HG03432 (cell line): ENCODE data around the gene TRIM28.

Experiments
- ATAC-seq: cut with Tn5 transposase; IDR thresholded peaks from one replicate; pipeline ENCODE4 v1.9.1; 2021; ENCODE audit warnings: mild to moderate bottlenecking, moderate library complexity; ENCODE audit not compliant: unreplicated experiment

TRIM28 gene

DNA sequence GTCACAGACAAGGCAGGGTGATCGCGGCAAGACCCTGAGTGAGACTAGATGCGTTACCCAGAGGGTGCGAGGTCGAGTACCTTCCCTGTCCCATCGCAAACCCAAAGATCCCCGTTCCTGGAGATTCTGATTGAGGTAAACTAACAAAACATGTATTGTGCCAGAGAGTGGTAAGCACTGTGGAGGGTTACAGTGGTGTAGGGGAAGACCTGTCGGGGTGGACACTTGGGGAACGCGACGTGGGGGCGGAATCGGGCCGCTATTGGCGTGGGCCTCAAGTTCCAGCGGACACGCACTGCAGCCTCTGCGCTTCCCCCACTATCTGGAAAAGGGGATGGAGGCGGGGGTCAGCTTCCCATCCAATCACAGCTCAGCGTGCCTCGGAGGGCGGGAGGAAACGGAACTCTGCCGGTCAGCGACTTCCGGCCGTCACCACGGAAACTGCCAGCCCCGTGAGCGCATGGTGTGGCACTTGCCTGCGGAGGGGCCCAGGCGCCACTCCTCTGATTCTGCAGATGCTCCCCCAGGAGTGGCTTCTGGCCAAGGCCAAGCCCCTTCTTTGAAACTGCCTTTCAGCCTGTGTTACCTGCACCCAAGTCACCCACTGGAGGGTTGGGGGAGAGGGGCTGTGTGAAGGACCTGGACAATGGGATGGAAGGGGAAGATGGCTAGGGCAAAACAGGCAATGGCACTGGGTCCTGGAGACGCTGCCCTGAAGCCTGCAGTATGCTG lies 15.6 kb downstream of the TRIM28 start:
- ATAC-seq: peak; percentile 18

DNA sequence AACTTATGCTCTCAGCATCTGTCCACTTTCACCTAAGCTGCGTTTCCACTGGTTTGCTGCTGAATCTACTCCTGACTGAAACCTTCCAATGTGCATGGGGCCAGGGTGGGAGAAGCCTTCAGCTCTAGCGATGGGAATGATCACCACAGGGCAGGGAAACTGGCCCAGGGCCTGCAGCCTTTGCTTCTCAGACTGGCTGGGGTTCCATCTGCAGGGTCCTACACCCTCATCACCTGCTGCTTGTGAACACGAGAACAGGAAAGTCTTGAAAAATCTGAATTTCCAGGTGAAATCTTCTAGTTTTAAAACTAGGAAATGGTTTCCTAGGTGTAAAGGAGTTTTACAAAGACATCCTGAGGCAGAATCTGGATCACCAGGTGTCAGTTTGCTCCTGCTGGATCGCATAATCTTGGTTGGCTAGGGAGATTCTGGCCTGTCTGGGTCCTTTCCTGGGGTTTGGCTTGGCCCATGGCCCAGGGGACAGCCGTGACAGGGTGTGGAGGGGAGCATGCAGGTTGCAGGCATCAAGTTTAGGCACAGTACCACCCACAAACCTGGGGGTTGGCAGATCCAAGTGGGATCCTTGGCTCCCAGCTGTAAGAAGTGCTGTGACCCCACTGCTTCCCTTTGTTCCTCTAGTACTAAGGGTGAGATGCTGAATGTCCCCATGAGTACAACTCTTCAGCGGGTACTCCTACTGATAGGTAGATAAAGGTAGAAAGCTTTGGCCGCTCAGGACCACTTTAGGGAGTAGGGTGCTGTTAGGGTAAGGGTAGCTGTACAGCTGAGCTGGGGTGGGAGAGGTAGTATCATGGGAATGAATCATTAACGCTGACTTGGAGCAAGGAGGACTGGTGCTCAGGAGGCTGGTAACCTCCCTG lies 16.4 kb downstream of the TRIM28 start:
- ATAC-seq: no peak

GRCh38 chr19:58560921-58561320 lies 17.1 kb downstream of the TRIM28 start:
- ATAC-seq: no peak

DNA sequence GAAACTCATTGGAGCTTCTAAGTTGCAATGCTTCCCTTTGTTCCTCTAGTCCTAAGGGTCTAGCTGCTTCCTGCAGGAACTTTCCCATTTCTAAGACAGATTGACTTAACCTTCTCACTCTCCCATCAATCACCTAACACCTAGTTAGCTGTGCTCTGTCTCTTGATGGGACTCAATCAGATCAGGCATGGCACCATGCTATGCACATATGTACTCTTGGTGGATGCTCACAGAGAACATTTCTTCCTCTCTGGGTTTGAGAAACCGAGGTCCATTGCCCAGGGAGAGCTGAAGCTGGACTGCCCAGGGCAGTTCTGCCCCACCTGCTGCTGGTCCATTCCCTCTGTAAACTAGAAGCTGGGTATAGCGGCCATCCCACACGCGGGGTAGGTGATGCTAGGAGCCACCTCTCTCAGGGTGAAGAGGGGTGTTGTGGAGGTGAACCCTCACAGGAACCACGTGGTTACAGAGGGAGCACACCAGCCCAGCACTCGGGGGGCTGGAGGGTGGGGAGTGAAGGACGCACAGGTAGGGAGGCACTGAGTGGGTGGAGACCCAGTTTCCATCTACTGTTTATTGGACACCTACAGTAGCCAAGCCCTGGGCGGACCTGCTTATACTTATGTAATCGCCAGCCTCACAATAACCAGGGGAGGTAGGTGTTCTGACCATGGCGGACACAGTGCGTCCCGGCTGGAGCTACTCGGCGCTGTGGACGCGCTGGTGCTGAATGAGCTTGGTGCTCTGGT lies 17.7 kb downstream of the TRIM28 start:
- no peak for ATAC-seq

GRCh38 chr19:58562122-58563033 lies 18.5 kb downstream of the TRIM28 start:
- no peak for ATAC-seq

GRCh38 chr19:58563034-58563573 lies 19.2 kb downstream of the TRIM28 start:
- ATAC-seq: no peak

GRCh38 chr19:58563823-58564222 lies 20.0 kb downstream of the TRIM28 start:
- no peak for ATAC-seq

DNA sequence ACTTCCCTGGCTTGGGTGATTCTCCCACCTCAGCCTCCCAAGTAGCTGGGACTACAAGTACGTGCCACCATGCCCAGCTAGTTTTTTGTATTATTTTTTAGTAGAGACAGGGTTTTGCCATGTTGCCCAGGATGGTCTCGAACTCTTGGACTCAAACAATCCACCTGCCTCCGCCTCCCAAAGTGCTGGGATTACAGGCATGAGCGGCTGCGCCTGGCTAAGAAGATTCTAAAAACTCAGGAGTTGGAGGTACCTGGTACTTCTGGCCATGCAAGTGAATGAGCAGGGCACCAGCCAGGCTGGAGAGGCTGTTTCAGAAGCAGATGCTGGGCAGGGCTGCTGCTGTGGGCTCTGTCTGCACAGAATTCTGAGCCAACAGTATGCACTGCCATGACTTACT lies 23.1 kb downstream of the TRIM28 start:
- ATAC-seq: no peak

- no peak for ATAC-seq
Observed at GRCh38 chr19:58568453-58569130, 24.7 kb downstream of the TRIM28 start.

DNA sequence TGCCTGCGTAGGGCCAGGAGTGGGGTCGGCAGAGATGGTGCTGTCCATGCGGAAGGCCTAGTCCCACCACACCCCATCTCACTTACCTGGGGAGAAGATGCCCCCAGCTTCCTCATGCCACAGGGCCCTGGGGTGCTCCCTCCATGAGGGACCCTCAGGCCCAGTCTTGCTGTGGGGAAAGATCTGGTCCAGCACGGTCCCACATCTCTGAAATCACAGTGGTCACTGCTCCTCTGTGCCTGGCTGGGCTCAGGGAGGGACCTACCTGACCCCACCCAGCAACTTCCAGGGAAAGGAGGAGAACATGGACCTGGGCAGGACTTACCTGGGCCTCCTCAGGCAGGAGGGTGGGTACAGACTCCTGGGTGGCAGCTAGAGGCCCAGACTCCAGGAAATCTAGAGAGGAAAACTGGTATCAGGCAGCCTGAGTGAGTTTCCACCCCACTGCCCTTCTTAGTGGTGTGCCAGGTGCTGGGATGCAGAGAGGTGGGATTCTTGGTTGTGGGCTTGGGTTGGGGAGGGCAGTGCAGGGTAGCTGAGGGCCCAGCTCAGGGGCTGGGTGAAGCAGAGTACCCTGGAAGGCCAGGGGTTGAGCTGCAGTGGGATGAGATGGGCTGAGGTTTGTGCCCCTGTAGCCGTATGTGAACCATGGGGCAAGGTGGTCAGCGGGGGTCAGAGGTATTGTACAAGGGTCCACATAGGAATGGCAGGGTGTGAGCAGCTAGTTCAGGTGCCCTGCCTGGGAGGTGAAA lies 25.5 kb downstream of the TRIM28 start:
- ATAC-seq: no peak

DNA sequence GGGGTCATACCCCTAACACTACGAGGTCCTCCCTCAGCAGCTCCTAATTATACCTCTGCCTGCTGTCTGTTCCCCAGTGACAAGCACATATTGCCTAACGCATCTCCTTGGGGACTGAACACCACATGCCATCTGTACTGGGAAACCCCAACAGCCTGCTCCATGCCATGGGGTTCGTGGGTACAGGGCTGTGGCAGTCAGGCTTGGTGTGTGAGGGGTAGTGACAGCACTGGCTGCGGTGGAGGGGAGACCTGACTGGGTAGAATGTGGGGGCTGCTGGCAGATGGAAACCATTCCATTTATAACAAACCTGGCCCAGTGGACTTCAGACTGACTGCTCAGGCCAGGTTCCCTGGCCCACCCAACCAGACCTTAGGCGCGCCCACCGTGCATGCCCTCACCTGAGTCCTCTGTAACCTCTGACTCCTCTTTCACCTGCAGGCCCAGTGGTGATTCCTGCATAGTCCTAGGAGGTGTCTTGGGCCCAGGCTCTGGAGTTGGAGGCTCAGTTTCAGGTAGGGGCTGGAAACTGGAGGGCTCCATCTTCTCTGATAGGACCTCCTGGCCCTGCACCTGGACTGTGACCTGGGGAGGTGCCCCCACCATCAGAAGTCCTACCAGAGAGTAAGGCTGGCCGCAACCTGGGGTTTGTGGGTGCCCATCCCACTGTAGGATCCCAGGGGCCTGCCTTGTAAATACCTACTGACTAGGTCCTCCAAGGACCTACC lies 26.2 kb downstream of the TRIM28 start:
- no peak for ATAC-seq

GRCh38 chr19:58570770-58571574 lies 27.1 kb downstream of the TRIM28 start:
- no peak for ATAC-seq

DNA sequence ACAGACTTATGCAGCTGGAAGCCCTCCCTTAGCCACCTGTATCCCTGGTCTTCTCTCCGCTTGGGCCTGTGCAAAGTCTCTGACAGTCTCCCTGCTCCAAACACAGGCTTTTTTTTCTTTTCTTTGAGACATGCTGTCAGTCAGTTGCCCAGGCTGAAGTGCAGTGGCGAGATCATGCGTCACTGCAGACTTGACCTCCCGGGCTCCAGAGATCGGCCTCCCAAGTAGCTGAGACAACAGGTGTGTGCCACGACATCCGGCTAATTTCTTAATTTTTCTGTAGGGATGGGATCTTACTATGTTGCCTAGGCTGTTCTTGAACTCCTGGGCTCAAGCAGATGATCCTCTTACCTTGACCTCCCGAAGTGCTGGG lies 27.7 kb downstream of the TRIM28 start:
- no peak for ATAC-seq

GRCh38 chr19:58572026-58572817 lies 28.4 kb downstream of the TRIM28 start:
- no peak for ATAC-seq

- peak; percentile 54 for ATAC-seq
Observed at GRCh38 chr19:58572818-58573657, 29.2 kb downstream of the TRIM28 start, which contains the start of gene MZF1. MZF1 (minus strand) TSS chr19:58573335; CDS start chr19:58571389, 1,946 bp downstream.
